Measurements from ENCODE around the gene DGKI. TPM values are rescaled to one million over a fixed set of nuclear protein-coding genes. Genes with fewer than 3 reads are reported as not detected.

DGKI gene
- total and polyA plus RNA-seq, 2 experiments from 2014 or later, result 0.16 to 1.0 TPM

GRCh38 chr7:137694405-137694804, 152.4 kb downstream of the DGKI start:
- Histone ChIP-seq H4K20me1 (replicated peaks; ENCODE audit: insufficient read depth) (no peaks in the 10 kb centered on the region), H3K36me3 (ENCODE audit: insufficient read depth) (no peaks in the 10 kb centered on the region), H3K4me3 (no peak overlapping the region), H3K9me2 (ENCODE audit: insufficient read depth) (no peaks in the 10 kb centered on the region), H3K27me3 (ENCODE audit: insufficient read depth) (no peaks in the 10 kb centered on the region), H3F3A (replicated peaks; ENCODE audit: low read depth) (no peaks in the 10 kb centered on the region), H2AFZ (peak overlapping the region; percentile 79; the same call in 1 of the 2 replicates), H3K4me2 (no peak overlapping the region), H3K79me2 (replicated peaks; ENCODE audit: insufficient read depth) (no peaks in the 10 kb centered on the region), H3K4me1 (ENCODE audit: insufficient read depth) (no peaks in the 10 kb centered on the region), H3K27ac (ENCODE audit: low read depth) (no peak overlapping the region)
- ATAC-seq, result no peak
- Mint-ChIP-seq H3K36me3 (ENCODE audit: low read depth) (no peaks in the 10 kb centered on the region), H3K9me3 (no peaks in the 10 kb centered on the region), H3K4me1 (no peaks in the 10 kb centered on the region), H3K27me3 (ENCODE audit: insufficient read depth, low read depth, poor library complexity) (no peaks in the 10 kb centered on the region), H3K4me3 (no peak overlapping the region), H3K27ac (no peak overlapping the region)
- TF ChIP-seq CREB1 (CRISPR knock-in tag; IDR thresholded peaks at IDR 0.05; ENCODE audit: low read depth), result no peak
- no peak for TF ChIP-seq ZNF114 (CRISPR knock-in tag; IDR thresholded peaks at IDR 0.05)
- no peak for TF ChIP-seq EZH2phosphoT487 (IDR thresholded peaks at IDR 0.05; ENCODE audit: unreplicated experiment)
- TF ChIP-seq JUNB (IDR thresholded peaks at IDR 0.05; ENCODE audit: unreplicated experiment), result no peak
- TF ChIP-seq CTCF (conservative IDR thresholded peaks at IDR 0.05; ENCODE audit: low read depth in 2 of 2), result no peak
- TF ChIP-seq POLR2AphosphoS5 (IDR thresholded peaks at IDR 0.05; ENCODE audit: low read depth), result no peak
- no peak for TF ChIP-seq STAT1 (IDR thresholded peaks at IDR 0.05; ENCODE audit: unreplicated experiment)
- no peak for TF ChIP-seq ZNF331 (CRISPR knock-in tag; IDR thresholded peaks at IDR 0.05; ENCODE audit: low read depth)
- TF ChIP-seq ETS1 (IDR thresholded peaks at IDR 0.05), result no peak
- TF ChIP-seq REST (IDR thresholded peaks at IDR 0.05; ENCODE audit: unreplicated experiment), result no peak
- TF ChIP-seq NANOG (IDR thresholded peaks at IDR 0.05; ENCODE audit: borderline replicate concordance), result no peak
- no peak for TF ChIP-seq EZH2 (IDR thresholded peaks at IDR 0.05; ENCODE audit: low read depth, unreplicated experiment)
- TF ChIP-seq ZNF462 (CRISPR knock-in tag; IDR thresholded peaks at IDR 0.05), result no peak
- no peak for DNase-seq (ENCODE audit: low spot score)

All from GM23338 (cell line).